ENCODE data around the gene PRORP. TPM values are rescaled to one million over a fixed set of nuclear protein-coding genes. Genes with fewer than 3 reads are reported as not detected.

PRORP gene
- total RNA-seq, 2 donors from 2014 or later, result 33.0 to 36.0 TPM

- DNase-seq (no peak), ATAC-seq (replicated peaks in 1 of 2) (no peak)
- Mint-ChIP-seq H3K9me3 (no peaks in the 10 kb centered on the region), H3K36me3 (ENCODE audit: insufficient read depth in 2 of 2) (peaks cover 13 to 21% of the 10 kb centered on the region in 2 donors), H3K27me3 (ENCODE audit: low read depth) (no peaks in the 10 kb centered on the region), H3K4me3 (peak overlapping the region in 1 of 2 donors; percentile 9), H3K4me1 (ENCODE audit: low read depth) (peaks cover 42% of the 10 kb centered on the region), H3K27ac (peak overlapping the region; percentile 62)
Observed at GRCh38 chr14:35117112-35117511, 5.2 kb upstream of the PRORP start.

GRCh38 chr14:35121026-35121886, 1.1 kb upstream of the PRORP start:
- no peaks in the 10 kb centered on the region for H3K27me3 Mint-ChIP-seq (ENCODE audit: low read depth)
- peak overlapping the region; percentile 94 for H3K4me3 Mint-ChIP-seq
- peak; percentile 7 to 11 for DNase-seq
- peaks cover 75% of the 10 kb centered on the region for H3K4me1 Mint-ChIP-seq (ENCODE audit: low read depth)
- peak overlapping the region; percentile 98 for H3K27ac Mint-ChIP-seq
- no peaks in the 10 kb centered on the region for H3K9me3 Mint-ChIP-seq
- H3K36me3 Mint-ChIP-seq (ENCODE audit: insufficient read depth in 2 of 2), result peaks cover 12 to 16% of the 10 kb centered on the region in 2 donors
- ATAC-seq (replicated peaks in 1 of 2), result no peak

- no peak for ATAC-seq (replicated peaks in 1 of 2)
- Mint-ChIP-seq H3K4me1 (ENCODE audit: low read depth) (peaks cover 69% of the 10 kb centered on the region), H3K4me3 (peak overlapping the region; percentile 94), H3K27ac (peak overlapping the region; percentile 98), H3K27me3 (ENCODE audit: low read depth) (no peaks in the 10 kb centered on the region), H3K36me3 (ENCODE audit: insufficient read depth in 2 of 2) (peaks cover 8 to 16% of the 10 kb centered on the region in 2 donors), H3K9me3 (no peaks in the 10 kb centered on the region)
- peak in 1 of 2 donors; percentile 25 for DNase-seq
Observed at GRCh38 chr14:35122696-35123387, 490 bp downstream of the PRORP start.

- Mint-ChIP-seq H3K27ac (peak overlapping the region; percentile 98), H3K36me3 (ENCODE audit: insufficient read depth in 2 of 2) (peaks cover 8 to 20% of the 10 kb centered on the region in 2 donors), H3K4me1 (ENCODE audit: low read depth) (peaks cover 69% of the 10 kb centered on the region), H3K4me3 (peak overlapping the region; percentile 94), H3K27me3 (ENCODE audit: low read depth) (no peaks in the 10 kb centered on the region), H3K9me3 (no peaks in the 10 kb centered on the region)
- no peak for DNase-seq
- no peak for ATAC-seq (replicated peaks in 1 of 2)
Observed at GRCh38 chr14:35123388-35123703, 994 bp downstream of the PRORP start.

GRCh38 chr14:35124127-35124526, 1.8 kb downstream of the PRORP start:
- peak overlapping the region; percentile 98 for H3K27ac Mint-ChIP-seq
- H3K4me3 Mint-ChIP-seq, result peak overlapping the region; percentile 94
- DNase-seq, result no peak
- peaks cover 10 to 25% of the 10 kb centered on the region in 2 donors for H3K36me3 Mint-ChIP-seq (ENCODE audit: insufficient read depth in 2 of 2)
- ATAC-seq (replicated peaks in 1 of 2), result no peak
- H3K27me3 Mint-ChIP-seq (ENCODE audit: low read depth), result no peaks in the 10 kb centered on the region
- H3K9me3 Mint-ChIP-seq, result no peaks in the 10 kb centered on the region
- peaks cover 68% of the 10 kb centered on the region for H3K4me1 Mint-ChIP-seq (ENCODE audit: low read depth)

GRCh38 chr14:35133542-35134328, 11.4 kb downstream of the PRORP start:
- peak overlapping the region; percentile 45 for H3K27ac Mint-ChIP-seq
- DNase-seq (no peak), ATAC-seq (replicated peaks in 1 of 2) (no peak)
- H3K4me3 Mint-ChIP-seq, result no peak overlapping the region
- H3K36me3 Mint-ChIP-seq (ENCODE audit: insufficient read depth in 2 of 2), result peaks cover 12 to 27% of the 10 kb centered on the region in 2 donors
- peaks cover 0 to 2% of the 10 kb centered on the region in 2 donors for H3K9me3 Mint-ChIP-seq
- no peaks in the 10 kb centered on the region for H3K27me3 Mint-ChIP-seq (ENCODE audit: low read depth)
- H3K4me1 Mint-ChIP-seq (ENCODE audit: low read depth), result peaks cover 15% of the 10 kb centered on the region

DNA sequence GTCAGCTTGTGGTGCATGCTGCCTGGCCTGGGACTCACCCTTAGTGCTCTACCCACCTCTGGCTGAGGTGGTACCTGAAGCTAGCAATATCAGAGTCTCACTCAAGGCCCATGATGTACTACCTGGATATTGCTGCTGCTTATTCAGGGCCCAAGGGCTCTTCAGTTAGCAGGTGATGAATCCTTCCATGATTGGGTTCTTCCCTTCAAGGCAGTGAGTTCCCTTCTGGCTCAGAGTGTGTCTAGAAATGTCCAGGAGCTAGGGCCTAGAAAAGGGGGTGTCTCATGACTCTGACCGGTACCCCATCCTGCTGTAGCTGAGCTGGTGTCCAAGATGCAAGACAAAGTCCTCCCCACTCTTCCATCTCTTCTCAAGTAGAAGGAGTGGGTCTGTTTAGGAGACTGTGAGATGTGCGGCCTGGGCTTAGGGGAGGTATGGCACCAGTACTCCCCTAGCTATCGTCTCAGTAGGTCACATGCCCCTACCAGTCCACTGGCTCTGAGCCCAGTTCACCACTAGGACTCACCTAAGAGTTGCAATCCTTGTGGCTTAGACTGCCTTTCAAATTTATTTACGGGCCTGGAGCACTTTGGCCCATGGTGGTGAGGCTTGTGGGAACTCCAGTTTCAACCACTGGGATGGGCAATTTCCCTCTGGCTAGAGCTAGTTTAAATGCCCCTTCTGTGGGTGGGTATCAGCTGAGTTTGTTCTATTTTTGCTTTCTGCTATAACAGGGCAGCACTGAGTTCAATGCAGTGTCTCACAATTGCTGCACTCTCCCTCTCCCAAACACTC, 12.2 kb downstream of the PRORP start:
- no peak for ATAC-seq (replicated peaks in 1 of 2)
- Mint-ChIP-seq H3K4me3 (no peak overlapping the region), H3K27me3 (ENCODE audit: low read depth) (no peaks in the 10 kb centered on the region), H3K36me3 (ENCODE audit: insufficient read depth in 2 of 2) (peaks cover 12 to 24% of the 10 kb centered on the region in 2 donors), H3K9me3 (peaks cover 0 to 2% of the 10 kb centered on the region in 2 donors), H3K4me1 (ENCODE audit: low read depth) (peaks cover 9% of the 10 kb centered on the region), H3K27ac (no peak overlapping the region)
- no peak for DNase-seq

- no peak for ATAC-seq (replicated peaks in 1 of 2)
- Mint-ChIP-seq H3K9me3 (no peaks in the 10 kb centered on the region), H3K27ac (no peak overlapping the region), H3K36me3 (ENCODE audit: insufficient read depth in 2 of 2) (peaks cover 1 to 6% of the 10 kb centered on the region in 2 donors), H3K27me3 (ENCODE audit: low read depth) (no peaks in the 10 kb centered on the region), H3K4me3 (no peak overlapping the region), H3K4me1 (ENCODE audit: low read depth) (peaks cover 20% of the 10 kb centered on the region)
- no peak for DNase-seq
Observed at GRCh38 chr14:35138585-35138984, 16.2 kb downstream of the PRORP start.

DNA sequence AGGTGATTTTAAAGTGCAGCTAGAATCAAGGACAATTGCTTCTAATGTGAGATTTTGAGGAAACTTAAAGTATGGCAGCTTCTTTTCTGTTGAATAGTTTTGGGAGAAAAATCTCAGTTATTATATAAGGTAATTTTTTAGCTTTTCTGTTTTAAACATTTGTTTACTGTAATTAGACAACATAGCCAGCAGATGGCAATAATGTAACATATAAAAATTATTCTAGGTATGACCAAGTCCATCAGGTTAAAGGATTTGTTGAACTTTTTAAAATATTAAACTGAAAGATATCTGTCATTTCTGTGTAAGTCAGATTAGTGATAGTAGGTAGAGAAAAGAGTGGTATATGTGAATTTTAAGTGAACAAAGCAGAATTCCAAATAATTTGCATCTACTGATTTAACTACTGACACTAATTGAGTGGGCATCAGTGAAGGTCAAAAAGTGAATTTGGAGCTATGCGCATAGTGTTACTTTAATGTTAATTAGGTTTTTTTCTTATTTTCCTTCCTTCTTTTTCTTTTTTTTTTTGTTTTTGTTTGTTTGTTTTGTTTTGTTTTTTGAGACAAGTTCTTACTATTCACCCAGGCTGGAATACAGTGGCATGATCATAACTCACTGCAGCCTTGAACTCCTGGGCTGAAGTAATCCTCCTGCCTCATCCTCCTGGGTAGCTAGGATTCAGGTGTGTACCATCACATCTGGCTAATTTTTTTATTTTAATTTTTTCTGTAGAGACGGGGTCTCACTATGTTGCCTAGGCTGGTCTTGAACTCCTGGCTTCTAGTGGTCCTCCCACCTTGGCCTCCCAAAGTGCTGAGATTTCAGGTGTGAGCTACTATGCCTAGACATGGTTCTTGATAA, 18.6 kb downstream of the PRORP start:
- no peaks in the 10 kb centered on the region for H3K9me3 Mint-ChIP-seq
- ATAC-seq (replicated peaks in 1 of 2) (no peak), DNase-seq (no peak)
- peaks cover 21% of the 10 kb centered on the region for H3K4me1 Mint-ChIP-seq (ENCODE audit: low read depth)
- H3K36me3 Mint-ChIP-seq (ENCODE audit: insufficient read depth in 2 of 2), result peaks cover 2 to 4% of the 10 kb centered on the region in 2 donors
- no peak overlapping the region for H3K4me3 Mint-ChIP-seq
- H3K27ac Mint-ChIP-seq, result peak overlapping the region; percentile 31
- H3K27me3 Mint-ChIP-seq (ENCODE audit: low read depth), result no peaks in the 10 kb centered on the region

DNA sequence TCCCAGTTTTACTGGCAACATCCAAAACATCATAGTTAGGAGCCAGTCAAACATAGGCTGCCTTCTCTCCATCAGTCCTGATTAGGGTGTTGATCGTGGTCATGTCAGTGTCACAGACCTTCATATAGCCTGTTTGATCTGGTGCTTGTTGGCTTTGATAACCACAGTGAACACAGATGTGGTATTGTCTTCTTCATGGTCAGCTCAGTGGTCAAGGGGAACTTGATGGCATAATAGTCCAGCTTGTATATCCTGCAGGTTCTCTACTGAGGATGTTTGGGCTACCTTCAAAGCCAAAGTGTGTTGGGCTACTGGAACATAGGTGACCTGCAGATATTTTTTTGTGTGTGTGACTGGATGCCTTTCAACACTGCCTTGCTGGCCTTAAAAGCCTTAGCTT, 21.7 kb downstream of the PRORP start:
- Mint-ChIP-seq H3K4me3 (no peak overlapping the region), H3K27me3 (ENCODE audit: low read depth) (no peaks in the 10 kb centered on the region), H3K27ac (no peak overlapping the region), H3K9me3 (no peaks in the 10 kb centered on the region), H3K36me3 (ENCODE audit: insufficient read depth in 2 of 2) (peaks cover 2% of the 10 kb centered on the region in 2 donors), H3K4me1 (ENCODE audit: low read depth) (peaks cover 23% of the 10 kb centered on the region)
- ATAC-seq (replicated peaks in 1 of 2), result no peak
- no peak for DNase-seq

GRCh38 chr14:35146711-35147149, 24.4 kb downstream of the PRORP start:
- H3K4me3 Mint-ChIP-seq, result no peak overlapping the region
- H3K27me3 Mint-ChIP-seq (ENCODE audit: low read depth), result no peaks in the 10 kb centered on the region
- ATAC-seq (replicated peaks in 1 of 2) (no peak), DNase-seq (no peak)
- H3K27ac Mint-ChIP-seq, result no peak overlapping the region
- no peaks in the 10 kb centered on the region for H3K9me3 Mint-ChIP-seq
- H3K4me1 Mint-ChIP-seq (ENCODE audit: low read depth), result peaks cover 26% of the 10 kb centered on the region
- H3K36me3 Mint-ChIP-seq (ENCODE audit: insufficient read depth in 2 of 2), result peaks cover 2 to 6% of the 10 kb centered on the region in 2 donors
